B cell (primary cell): Measurements from ENCODE around the gene TMEM53.

ENCODE experiments used
- EZH2 ChIP-seq: IDR thresholded peaks from 2 replicates; pipeline ENCODE4 v1.6.1; 2012; ENCODE audit warnings: borderline replicate concordance, low read depth, mild to moderate bottlenecking, moderate library complexity, low read length; ENCODE audit not compliant: insufficient read depth, poor library complexity, severe bottlenecking
- TF ChIP-seq, protein P1 (sequence below): fragments of 200-600 bp; IDR thresholded peaks from one replicate; pipeline ENCODE4 v1.8.0; 2022; ENCODE audit warnings: antibody characterized with exemption, mild to moderate bottlenecking

DNA sequence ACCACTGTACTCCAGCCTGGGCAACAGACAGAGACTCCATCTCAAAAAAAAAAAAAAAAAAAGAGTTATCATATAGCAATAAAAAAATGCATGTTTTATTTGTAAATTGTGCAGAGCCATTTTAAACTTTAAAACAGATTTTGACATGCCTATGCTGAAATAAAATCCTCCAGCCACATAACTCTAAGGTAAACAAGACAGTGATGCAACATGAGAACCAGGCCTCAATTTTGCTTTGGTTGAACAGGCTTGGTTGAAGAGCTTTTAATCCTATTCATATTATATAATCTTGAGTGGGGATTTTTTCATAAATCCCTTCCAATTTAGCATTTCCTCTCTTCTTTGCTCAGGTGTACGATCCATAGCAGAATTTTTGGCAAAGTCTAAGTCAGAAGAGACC, 26.3 kb upstream of the TMEM53 start:
- TF ChIP-seq, protein P1, sequence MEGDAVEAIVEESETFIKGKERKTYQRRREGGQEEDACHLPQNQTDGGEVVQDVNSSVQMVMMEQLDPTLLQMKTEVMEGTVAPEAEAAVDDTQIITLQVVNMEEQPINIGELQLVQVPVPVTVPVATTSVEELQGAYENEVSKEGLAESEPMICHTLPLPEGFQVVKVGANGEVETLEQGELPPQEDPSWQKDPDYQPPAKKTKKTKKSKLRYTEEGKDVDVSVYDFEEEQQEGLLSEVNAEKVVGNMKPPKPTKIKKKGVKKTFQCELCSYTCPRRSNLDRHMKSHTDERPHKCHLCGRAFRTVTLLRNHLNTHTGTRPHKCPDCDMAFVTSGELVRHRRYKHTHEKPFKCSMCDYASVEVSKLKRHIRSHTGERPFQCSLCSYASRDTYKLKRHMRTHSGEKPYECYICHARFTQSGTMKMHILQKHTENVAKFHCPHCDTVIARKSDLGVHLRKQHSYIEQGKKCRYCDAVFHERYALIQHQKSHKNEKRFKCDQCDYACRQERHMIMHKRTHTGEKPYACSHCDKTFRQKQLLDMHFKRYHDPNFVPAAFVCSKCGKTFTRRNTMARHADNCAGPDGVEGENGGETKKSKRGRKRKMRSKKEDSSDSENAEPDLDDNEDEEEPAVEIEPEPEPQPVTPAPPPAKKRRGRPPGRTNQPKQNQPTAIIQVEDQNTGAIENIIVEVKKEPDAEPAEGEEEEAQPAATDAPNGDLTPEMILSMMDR, result no peak
- no peak for TF ChIP-seq EZH2
